HK-2 (cell line): ENCODE measurements around the gene KCNT1.

Experiments
- DNase-seq: peaks from one replicate; pipeline ENCODE4 v3.0.0-alpha.2; 2018; ENCODE audit not compliant: unreplicated experiment

Gene KCNT1

DNA sequence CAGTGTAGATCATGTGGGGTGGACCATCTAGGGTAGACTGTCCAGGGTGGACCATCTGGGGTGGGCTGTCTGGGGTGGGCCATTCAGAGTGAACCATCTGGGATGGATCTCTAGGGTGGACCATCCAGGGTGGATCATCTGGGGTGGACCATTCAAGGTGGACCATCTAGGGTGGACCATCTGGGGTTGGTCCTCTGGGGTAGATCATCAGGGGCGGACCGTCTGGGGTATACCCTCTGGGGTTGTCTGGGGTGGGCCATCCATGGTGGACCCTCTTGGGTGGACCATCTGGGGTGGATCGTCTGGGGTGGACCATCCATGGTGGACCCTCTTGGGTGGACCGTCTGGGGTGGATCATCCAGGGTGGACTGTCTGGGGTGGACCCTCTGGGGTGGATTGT is 64.3 kb downstream of the KCNT1 start:
- no peak for DNase-seq

DNA sequence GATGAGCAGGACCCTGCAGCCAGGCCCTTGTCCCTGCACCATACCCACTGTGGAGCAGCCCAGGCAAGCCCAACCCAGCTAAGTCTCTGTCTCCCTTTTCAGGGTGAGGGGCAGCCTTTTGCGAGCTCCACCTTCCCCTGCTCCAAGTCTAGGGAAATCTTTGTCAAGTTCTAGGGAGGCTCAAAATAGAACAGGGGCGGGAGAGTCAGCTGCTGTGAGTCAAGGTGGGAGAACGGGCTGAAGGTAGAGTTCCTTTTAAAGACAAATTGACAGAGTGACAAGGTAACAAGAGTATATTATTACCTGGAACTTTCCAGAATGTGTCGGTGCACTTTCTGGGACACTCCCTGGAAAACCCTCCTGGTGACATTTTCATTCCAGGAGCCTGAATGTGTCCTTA is 64.7 kb downstream of the KCNT1 start:
- no peak for DNase-seq

DNA sequence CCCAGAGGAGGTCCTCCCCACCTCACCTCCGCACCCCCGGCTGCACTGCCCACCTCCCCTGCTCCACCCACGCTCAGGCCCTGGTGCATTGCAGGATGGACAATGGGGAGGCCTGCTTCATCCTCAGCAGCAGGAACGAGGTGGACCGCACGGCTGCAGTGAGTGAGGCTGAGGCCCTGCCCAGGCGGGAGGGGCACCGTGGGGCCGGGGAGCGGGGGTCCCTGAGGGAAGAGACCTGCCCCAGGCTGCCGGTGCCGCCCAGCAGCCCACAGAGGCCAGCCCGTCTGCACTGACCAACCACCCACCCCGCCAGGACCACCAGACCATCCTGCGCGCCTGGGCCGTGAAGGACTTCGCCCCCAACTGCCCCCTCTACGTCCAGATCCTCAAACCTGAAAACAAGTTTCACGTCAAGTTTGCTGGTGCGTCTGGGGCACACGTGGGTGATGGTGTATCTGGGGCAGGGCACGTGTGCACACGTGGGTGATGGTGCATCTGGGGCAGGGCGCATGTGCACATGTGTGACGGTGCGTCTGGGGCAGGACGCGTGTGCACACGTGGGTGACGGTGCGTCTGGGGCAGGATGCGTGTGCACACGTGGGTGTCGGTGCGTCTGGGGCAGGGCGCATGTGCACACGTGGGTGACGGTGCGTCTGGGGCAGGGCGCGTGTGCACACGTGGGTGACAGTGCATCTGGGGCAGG is 66.7 kb downstream of the KCNT1 start:
- DNase-seq = no peak

DNA sequence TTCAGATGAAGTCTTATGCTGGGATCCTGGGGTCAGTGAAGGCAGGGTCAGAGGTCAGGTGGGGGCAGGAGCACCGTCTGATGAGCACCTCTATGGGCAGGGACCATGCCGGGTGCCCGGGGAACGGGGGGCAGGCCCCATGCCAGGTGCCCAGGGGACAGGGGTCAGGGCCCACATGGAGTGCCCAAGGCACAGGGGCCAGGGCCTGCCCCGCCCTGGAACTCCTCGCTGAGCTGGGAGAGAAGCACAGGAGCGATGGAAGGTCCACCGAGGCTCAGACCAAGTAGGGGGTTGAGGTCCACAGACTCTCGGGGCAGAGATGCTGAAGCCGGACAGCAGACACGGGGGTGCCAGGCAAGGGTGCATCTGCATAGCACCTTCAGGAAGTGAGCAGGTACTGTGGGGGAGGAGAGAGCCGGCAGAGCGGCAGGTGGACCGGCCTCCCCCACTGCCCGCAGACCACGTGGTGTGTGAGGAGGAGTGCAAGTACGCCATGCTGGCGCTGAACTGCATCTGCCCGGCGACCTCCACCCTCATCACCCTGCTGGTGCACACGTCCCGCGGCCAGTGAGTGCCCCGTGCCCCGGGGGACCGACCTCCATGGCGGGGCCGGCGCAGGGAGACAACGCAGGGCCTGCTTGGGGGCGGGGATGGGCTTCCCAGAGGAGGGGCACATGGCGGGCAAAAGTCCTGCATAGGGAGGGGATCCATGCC is 67.7 kb downstream of the KCNT1 start:
- no peak for DNase-seq

DNA sequence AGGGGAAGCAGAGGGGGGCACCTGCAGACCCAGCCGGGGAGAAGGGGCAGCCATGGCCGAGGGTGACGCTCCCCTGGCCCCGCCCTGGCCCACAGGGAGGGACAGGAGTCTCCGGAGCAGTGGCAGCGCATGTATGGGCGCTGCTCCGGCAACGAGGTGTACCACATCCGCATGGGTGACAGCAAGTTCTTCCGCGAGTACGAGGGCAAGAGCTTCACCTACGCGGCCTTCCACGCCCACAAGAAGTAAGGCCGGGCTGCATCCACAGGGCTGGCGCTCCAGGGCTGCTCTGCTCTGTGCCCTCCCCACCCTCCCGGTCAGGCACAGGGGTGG is 68.2 kb downstream of the KCNT1 start:
- DNase-seq = no peak

DNA sequence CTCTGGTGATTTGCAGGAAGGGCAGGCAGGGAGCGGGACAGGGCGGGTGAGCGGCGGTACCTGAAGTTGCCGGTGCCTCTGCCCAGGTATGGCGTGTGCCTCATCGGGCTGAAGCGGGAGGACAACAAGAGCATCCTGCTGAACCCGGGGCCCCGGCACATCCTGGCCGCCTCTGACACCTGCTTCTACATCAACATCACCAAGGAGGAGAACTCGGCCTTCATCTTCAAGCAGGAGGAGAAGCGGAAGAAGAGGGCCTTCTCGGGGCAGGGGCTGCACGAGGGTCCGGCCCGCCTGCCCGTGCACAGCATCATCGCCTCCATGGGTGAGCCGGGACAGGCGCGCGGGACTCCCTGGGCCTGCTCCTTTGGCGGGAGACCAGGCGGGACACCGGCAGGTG is 68.8 kb downstream of the KCNT1 start:
- DNase-seq = no peak

DNA sequence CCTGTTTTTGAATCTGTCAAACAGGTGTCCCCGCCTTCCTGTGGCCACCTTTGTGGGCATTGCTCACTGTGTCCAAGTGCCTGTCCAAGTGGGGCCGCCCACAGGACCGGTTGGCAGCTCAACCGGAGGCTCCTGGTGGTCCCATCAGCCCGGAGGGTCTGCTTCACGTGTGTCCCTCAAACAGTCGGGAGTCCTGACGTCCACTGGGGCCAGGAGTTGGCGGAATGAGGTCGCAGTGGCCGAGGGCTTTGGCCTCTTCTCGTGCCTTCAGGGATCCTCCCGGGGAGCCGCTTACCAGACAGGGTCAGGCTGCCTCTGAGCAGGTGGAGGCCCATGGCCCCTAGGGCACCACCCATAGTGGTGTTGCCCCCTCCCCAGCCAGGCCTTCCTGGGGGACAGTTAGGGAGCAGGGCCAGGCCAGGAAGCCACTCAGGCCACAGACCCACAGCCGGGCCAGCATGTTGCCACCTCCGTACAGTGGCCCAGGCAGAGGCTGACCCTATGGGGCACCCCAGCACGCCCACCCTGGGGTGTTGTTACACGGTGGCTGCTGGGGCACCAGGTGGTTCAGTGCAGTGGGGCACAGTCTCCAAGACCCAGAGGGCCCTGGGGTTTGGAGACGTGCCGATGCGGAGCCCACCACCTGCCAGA is 69.5 kb downstream of the KCNT1 start:
- DNase-seq = no peak

DNA sequence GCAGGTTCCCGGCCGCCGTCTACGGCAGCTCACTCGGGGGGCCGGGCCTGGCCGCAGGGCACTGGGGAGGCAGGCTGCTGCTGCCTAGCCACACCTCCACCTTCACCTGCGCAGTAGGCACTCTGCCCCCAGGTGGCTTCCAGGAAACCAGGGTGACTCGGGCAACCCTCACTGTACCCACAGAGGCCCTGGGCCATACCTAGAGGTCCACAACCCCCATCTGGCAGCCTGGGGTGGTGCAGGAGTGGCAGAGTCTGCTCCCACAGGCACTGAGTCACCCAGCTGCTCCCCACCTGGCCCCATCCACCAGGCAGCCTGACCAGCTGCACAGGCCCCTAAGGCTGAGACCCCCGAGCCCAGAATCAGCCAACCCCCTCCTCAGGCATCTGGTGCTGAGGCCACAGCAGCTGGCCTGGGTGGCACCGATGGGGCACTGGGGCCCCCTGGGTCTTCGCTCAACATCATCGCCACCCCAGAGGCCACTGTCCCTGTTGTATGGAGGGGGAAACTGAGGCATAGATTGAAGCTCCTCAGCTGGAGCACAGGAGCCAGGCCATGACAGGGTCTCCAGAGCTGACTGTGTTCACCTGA is 70.2 kb downstream of the KCNT1 start:
- no peak for DNase-seq

DNA sequence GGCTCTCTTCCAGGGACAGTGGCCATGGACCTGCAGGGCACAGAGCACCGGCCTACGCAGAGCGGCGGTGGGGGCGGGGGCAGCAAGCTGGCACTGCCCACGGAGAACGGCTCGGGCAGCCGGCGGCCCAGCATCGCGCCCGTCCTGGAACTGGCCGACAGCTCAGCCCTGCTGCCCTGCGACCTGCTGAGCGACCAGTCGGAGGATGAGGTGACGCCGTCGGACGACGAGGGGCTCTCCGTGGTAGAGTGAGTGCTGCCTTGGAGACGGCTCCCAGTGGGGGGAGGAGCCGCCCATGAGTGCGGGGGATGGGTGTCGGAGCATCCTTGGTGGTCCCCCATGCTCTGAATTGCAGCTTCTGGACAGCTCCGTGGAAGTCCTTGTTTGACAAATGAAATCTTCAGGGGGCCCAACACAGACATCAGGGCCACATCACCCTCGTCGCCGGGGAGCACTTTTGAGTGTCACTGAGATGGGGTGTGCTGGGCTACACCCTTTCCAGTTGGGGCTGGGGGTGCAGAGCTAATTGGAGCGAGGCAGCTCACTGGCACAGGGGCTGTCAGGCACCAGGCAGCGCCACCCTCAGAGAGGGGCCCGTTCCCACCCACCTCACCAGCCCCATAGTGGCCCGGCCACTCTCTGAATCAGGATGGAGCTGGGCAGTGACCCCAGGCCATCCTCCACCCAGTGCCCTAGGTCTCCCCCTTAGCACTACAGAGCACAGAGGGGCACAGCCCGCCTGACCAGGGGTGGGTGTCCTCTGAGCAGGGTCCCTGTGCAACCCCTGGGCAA is 70.9 kb downstream of the KCNT1 start:
- DNase-seq = no peak

DNA sequence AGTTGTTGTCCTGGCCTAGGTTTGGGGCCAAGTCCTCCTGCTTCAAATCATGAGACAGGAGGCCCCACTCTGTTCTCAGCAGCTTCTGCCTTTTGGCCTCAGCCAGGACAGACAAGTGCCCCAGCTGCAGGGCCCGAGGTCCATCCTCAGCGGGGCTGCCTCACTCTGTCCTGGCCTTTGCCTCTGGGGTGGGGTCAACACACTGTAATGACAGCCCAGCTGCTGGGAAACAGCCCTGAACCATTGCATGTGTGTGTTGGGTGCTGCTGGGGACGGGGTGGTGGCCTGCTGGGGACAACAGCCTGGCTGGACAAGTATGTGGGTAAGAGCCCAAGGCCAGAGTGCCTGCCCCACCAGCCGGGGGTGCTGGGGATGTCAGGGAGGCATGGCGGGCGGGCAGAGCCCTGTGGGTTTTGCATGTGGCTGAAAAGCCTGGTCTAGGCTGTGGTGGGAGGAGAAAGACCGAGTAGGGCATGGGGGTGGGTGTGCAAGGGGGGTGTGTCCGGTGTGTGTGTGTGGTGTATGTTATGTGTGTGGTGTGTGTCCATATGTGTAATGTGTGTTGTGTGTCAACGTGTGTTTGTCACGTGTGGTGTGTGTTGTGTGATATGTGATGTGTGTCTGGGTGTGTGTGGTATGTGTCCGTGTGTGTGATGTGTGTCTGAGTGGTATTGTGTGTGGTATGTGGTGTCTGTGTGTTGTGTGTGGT is 71.7 kb downstream of the KCNT1 start:
- DNase-seq = no peak

DNA sequence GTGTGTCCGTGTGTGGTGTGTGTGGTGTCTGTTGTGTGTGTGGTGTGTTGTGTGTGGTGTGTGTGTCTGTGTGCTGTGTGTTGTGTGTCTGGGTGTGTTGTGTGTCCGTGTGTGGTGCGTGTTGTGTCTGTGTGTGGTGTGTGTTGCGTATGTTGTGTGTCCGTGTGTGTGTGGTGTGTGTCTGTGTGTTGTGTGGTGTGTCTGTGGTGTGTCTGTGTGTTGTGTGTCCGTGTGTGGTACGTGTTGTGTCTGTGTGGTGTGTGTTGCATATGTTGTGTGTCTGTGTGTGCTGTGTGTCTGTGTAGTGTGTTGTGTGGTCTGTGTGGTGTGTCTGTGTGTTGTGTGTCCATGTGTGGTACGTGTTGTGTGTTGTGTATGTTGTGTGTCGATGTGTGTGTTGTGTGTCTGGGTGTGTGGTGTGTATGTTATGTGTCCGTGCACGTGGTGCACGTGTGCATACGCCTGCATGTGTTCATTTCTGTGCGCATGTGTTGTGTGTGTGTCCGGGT is 72.3 kb downstream of the KCNT1 start:
- no peak for DNase-seq

DNA sequence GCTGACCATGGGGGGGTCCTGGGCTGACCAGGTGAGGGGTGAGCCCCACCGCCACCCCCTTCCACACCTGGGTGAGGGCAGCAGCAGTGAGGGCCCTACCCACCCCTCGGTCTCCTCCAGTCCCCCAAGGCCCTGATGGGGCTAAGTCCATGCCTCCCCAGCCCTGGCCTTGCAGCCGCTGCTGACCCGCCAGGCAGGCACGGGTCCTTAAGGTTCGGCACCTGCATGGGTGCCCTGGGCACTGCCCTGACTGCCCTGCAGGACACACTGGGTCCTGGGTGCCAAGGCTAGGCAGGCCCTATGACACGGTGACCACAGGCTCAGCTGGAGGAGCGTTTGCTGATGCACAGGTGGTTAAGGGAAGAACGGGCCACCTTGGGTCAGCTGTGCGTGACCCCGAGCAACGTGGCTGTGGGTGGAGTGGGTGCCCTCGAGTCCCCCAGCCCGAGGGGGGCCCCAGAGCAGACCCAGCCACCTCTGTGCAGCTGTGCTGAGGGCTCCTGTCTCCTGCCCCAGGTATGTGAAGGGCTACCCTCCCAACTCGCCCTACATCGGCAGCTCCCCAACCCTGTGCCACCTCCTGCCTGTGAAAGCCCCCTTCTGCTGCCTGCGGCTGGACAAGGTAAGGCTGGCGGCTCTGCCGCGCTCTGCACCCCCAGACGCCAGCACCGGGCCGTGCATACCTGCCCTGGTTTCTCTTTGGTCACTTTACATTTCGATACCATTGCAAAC is 73.0 kb downstream of the KCNT1 start:
- no peak for DNase-seq

DNA sequence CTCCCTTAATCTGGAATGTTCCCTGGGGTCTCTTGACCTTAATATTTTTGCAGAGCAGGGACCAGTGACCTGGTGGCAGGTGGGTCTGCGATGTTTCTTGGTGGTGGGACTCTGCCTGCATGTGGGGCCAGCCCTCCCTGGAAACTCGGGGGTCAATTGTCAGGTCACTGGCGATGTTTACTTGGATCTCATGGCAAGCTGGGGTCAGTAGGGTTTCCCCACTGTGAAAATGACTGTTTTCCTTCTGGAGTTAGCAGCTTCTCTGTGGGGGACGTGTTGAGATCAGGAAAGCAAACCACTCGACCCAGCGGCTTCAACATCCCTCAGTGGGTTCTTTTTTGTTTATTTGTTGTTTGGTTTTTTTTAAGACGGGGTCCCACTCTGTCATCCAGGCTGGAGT is 73.9 kb downstream of the KCNT1 start:
- DNase-seq = no peak

DNA sequence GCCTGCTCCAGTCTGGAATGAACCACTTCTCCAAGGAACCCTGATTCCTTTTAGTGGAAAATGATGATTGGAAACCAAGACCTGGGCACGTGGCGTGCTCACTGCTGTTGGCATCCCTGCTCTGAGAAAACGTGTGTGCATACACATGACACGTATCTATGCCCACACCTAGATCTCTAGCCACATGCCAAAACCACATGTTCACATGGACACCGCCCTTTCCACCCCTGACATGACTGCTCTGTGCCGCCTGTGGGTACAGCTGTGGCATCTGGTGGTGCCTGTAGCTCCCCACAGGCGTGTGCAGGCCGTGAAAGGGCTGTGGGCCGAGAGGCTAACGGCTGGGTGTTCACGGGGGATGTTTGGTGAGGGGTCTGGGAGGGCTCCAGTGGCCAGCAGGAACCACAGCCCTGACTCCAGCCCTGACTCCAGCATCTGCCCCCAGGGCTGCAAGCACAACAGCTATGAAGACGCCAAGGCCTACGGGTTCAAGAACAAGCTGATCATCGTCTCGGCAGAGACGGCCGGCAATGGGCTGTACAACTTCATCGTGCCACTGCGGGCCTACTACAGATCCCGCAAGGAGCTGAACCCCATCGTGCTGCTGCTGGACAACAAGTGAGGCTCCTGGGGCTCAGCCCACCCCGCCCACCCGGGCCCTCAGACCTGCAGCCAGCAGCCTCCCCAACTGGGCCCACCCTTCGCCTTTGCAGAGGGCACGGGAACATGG is 75.1 kb downstream of the KCNT1 start:
- DNase-seq = no peak

DNA sequence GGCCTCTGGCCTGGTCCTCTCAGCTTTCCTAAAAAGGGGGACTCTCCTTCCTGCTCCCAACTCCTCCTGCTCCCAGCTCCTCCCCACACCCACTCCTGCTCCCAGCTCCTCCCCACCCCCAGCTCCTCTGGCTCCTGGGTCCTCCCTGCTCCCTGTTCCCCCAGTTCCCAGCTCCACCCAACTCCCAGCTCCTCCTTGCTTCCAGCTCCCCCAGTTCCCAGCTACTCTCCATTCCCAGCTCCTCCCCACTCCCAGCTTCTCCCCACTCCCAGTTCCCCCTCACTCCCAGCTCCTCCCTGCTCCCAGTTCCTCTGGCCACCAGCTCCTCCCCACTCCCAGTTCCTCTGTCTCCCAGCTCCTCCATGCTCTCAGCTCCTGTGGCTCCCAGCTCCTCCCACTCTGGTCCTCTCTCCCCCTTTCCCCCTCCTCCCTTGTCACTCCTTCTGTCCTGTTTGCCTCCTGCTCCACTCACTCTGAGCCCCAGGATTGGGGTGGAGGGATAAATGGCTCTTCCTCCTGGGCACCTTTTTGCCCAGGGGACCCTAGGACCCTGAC is 75.7 kb downstream of the KCNT1 start:
- DNase-seq = no peak

DNA sequence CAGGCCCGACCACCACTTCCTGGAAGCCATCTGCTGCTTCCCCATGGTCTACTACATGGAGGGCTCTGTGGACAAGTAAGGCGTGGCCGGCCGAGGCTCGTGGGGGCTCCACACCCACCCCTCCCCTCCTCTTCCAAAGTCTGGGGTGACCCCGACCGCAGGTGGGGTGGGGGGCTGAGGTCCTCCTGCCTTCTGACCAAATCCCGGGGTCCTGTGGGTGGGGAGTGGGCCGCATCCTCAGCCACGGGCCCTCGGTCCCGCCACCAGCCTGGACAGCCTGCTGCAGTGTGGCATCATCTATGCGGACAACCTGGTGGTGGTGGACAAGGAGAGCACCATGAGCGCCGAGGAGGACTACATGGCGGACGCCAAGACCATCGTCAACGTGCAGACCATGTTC is 76.4 kb downstream of the KCNT1 start:
- no peak for DNase-seq

DNA sequence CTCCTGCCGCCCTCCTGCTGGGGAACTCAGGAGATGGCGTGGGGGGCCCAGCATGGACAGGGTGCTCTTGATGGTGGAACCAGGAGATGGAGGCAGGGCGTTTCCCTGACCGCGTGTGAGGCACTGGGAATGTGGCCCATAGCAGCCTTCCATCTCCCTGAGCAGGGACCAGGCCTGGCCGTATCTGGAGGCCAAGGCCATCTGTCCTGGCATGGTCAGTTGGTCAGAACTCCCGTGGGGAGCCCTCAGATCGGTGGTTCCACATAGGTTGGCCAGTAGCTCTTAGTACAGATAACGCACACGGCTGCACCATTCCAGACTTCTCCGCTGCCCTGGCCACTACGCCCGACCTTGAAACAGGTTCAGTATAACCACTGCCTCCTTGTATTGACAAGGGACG is 77.6 kb downstream of the KCNT1 start:
- DNase-seq = no peak

DNA sequence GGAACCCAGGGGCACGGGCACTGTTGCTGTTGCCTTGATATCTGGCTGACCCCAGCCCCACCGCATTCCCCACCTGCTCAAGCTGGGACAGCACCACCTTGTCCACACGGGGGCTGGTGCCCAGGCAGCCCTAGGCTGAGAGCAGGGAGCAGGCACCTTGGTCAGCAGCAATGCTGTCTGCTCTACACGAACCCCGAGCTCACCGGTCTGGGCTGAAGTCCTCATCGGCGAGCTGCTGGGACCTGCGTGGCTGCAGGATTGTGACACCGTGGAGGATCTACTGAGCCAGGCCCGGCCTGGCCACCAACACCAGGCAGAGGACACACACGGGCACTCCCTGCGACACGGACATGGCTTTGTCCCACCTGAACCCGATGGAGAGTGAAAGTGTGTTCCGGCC is 78.1 kb downstream of the KCNT1 start:
- no peak for DNase-seq

DNA sequence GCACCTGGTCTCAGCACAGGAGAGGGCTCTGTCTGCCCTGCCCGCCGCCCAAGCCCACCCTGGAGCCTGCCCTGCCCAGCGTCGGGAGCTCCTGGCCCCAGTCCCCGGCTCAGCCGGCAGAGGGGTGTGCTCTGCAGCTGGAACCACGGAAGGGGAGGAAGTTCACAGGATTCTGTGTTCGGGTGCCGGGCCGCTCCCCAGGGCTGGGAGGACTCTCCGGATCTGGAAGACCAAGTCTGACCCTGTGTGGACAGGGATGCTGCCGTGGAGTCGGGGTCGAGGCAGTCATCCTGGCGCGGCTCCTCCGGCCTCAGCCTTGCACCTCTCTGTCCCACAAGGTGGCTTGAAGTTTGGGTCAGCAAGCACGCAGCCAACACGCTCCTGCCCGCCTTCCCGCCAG is 78.6 kb downstream of the KCNT1 start:
- no peak for DNase-seq

DNA sequence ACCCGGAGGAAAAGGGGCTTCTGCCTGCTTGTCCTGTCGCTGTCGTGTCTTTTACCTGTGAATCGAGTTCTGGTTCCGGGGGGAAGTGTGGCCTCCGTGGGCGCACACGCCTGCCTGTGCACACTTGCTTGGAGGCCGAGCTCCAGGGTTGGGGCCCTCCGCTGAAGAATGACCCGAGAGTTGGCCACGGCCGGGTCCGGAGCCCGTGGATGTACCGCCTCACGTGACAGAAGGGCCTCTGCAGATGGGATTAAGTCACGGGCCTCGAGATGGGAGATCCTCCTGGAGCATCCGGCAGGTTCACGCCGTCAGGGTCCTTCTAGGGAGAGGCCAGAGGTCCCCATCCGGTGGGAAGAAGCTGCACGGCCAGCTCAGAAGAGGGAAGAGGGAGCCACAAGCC is 81.0 kb downstream of the KCNT1 start:
- no peak for DNase-seq
